A549 (cell line): Measurements from ENCODE around the gene FEM1A. TPM values are rescaled to one million over a fixed set of nuclear protein-coding genes. Genes with fewer than 3 reads are reported as not detected.
A peak's percentile ranks its signal among the peaks of the same experiment; 100 is the strongest.

Source experiments
- ATAC-seq, 2 experiments: fragments of 200-7000 bp in 1 of 2; fragments of >200 bp in 1 of 2; cut with Nextera tagmentation in 1 of 2; cut with Tn5 transposase in 1 of 2; 3 replicates each; pipeline versions ENCODE4 v1.8.0 to v1.9.1; 2018 to 2020; ENCODE audit warnings: mild to moderate bottlenecking in 1 of 2, moderate library complexity in 1 of 2
- CTCF ChIA-PET: fragments of 300-600 bp; sonication (Branson Sonifier 250); formaldehyde crosslinking; extraction: SDS; loops from one replicate; lab custom pipeline; 2021; ENCODE audit warnings: antibody characterized with exemption, inconsistent platforms; lab: Yijun Ruan, JAX
- POLR2A ChIA-PET: fragments of 350-600 bp; formaldehyde crosslinking; extraction: SDS; loops from one replicate; lab custom pipeline; 2021; ENCODE audit warnings: antibody characterized with exemption, inconsistent platforms; lab: Yijun Ruan, JAX
- DNase-seq, 2 experiments: peaks; one replicate each; pipeline versions ENCODE4 v3.0.0 to v3.0.0-alpha.2; 2011 to 2016; ENCODE audit warnings: low read depth in 1 of 2, low spot score in 1 of 2
- FAIRE-seq: peaks from 2 replicates; lab custom pipeline; 2011; peaks lifted over from hg19 to GRCh38; lab: Jason Lieb, UNC
- H3K27ac ChIP-seq, 2 experiments: fragments of >200 bp; sonication (Bioruptor Twin); formaldehyde crosslinking; 3 replicates each; pipeline ENCODE4 v1.5.1; 2016 to 2017
- H3K4me1 ChIP-seq: fragments of >200 bp; sonication (Bioruptor Twin); formaldehyde crosslinking; 3 replicates; pipeline ENCODE4 v1.6.1; 2016
- H3K4me2 ChIP-seq: fragments of >200 bp; sonication (Bioruptor Twin); formaldehyde crosslinking; 3 replicates; pipeline ENCODE4 v1.6.1; 2016
- H3K4me3 ChIP-seq: fragments of >200 bp; sonication (Bioruptor Twin); formaldehyde crosslinking; 3 replicates; pipeline ENCODE4 v1.5.1; 2016
- H3K9me3 ChIP-seq: fragments of >200 bp; sonication (Bioruptor Twin); formaldehyde crosslinking; 3 replicates; pipeline ENCODE4 v1.6.1; 2016
- ATOH8 ChIP-seq: fragments of 250-450 bp; sonication (Bioruptor Pico); IDR thresholded peaks from 2 replicates; pipeline ENCODE4 v1.5.0; 2020; ENCODE audit warnings: low read depth, mild to moderate bottlenecking, moderate library complexity
- BHLHE40 ChIP-seq: IDR thresholded peaks from 2 replicates; pipeline ENCODE4 v1.6.1; 2012; ENCODE audit warnings: low read depth, low read length, inconsistent platforms
- CHD4 ChIP-seq: fragments of 200-600 bp; sonication (generic); IDR thresholded peaks from 2 replicates; pipeline ENCODE4 v1.6.1; 2016; ENCODE audit warnings: antibody characterized with exemption, mild to moderate bottlenecking, borderline replicate concordance
- EHMT2 ChIP-seq: fragments of 200-600 bp; sonication (generic); IDR thresholded peaks from 2 replicates; pipeline ENCODE4 v1.6.1; 2016; ENCODE audit warnings: antibody characterized with exemption, low read depth, mild to moderate bottlenecking, moderate library complexity
- ELK1 ChIP-seq: fragments of 150-350 bp; IDR thresholded peaks from 2 replicates; pipeline ENCODE4 v1.6.1; 2014; ENCODE audit warnings: low read depth, mild to moderate bottlenecking, low read length
- EP300 ChIP-seq, 2 experiments: fragments of >200 bp; sonication (Bioruptor Twin); formaldehyde crosslinking; IDR thresholded peaks; 2 replicates in 1 of 2; 3 replicates in 1 of 2; pipeline ENCODE4 v1.6.1; 2016 to 2017
- ESRRA ChIP-seq: fragments of 150-350 bp; IDR thresholded peaks from 2 replicates; pipeline ENCODE4 v1.6.1; 2014; ENCODE audit warnings: mild to moderate bottlenecking, low read length, borderline replicate concordance
- FOSB ChIP-seq: fragments of 250-450 bp; sonication (Bioruptor Pico); IDR thresholded peaks from 2 replicates; pipeline ENCODE4 v1.5.0; 2020; ENCODE audit warnings: mild to moderate bottlenecking, moderate library complexity
- HES2 ChIP-seq: fragments of >200 bp; sonication (Bioruptor Twin); formaldehyde crosslinking; IDR thresholded peaks from 2 replicates; pipeline ENCODE4 v1.6.1; 2016
- HMGXB4 ChIP-seq: fragments of 250-450 bp; sonication (Bioruptor Pico); IDR thresholded peaks from 2 replicates; pipeline ENCODE4 v1.5.0; 2021; ENCODE audit warnings: mild to moderate bottlenecking, moderate library complexity, borderline replicate concordance
- HOXB13 ChIP-seq: fragments of 250-450 bp; sonication (Bioruptor Pico); IDR thresholded peaks from 2 replicates; pipeline ENCODE4 v1.5.0; 2020; ENCODE audit warnings: low read depth, mild to moderate bottlenecking, moderate library complexity
- HOXB5 ChIP-seq: fragments of 250-450 bp; sonication (Bioruptor Pico); IDR thresholded peaks from 2 replicates; pipeline ENCODE4 v1.5.0; 2020; ENCODE audit warnings: mild to moderate bottlenecking, moderate library complexity
- KDM1A ChIP-seq: fragments of 200-600 bp; sonication (generic); IDR thresholded peaks from 2 replicates; pipeline ENCODE4 v1.6.1; 2016; ENCODE audit warnings: low read depth, mild to moderate bottlenecking
- MAFK ChIP-seq: fragments of 450-650 bp; IDR thresholded peaks from 2 replicates; pipeline ENCODE4 v1.6.1; 2014; ENCODE audit not compliant: partially characterized antibody
- MAZ ChIP-seq: fragments of 150-350 bp; IDR thresholded peaks from 2 replicates; pipeline ENCODE4 v1.6.1; 2014; ENCODE audit warnings: antibody characterized with exemption, low read depth, low read length, borderline replicate concordance
- NFE2L2 ChIP-seq: fragments of 150-350 bp; conservative IDR thresholded peaks from 2 replicates; pipeline ENCODE4 v1.6.1; 2014; ENCODE audit warnings: low read length
- NPAS2 ChIP-seq: fragments of 250-450 bp; sonication (Bioruptor Pico); IDR thresholded peaks from 2 replicates; pipeline ENCODE4 v1.8.0; 2022; ENCODE audit warnings: mild to moderate bottlenecking, moderate library complexity, borderline replicate concordance
- NR3C1 ChIP-seq: fragments of >200 bp; sonication (Bioruptor Twin); formaldehyde crosslinking; IDR thresholded peaks from 3 replicates; pipeline ENCODE4 v1.6.1; 2017
- PHF8 ChIP-seq: fragments of 200-600 bp; sonication (generic); IDR thresholded peaks from 2 replicates; pipeline ENCODE4 v1.6.1; 2016; ENCODE audit warnings: low read depth, mild to moderate bottlenecking, antibody characterized with exemption, moderate library complexity, borderline replicate concordance
- RCOR1 ChIP-seq: fragments of 150-350 bp; IDR thresholded peaks from 2 replicates; pipeline ENCODE4 v1.6.1; 2014; ENCODE audit warnings: antibody characterized with exemption, low read length, low read depth
- RFX5 ChIP-seq: fragments of 450-650 bp; IDR thresholded peaks from 2 replicates; pipeline ENCODE4 v1.7.1; 2014; ENCODE audit warnings: antibody characterized with exemption, mild to moderate bottlenecking, moderate library complexity
- RNF2 ChIP-seq: fragments of 200-600 bp; sonication (generic); IDR thresholded peaks from 2 replicates; pipeline ENCODE4 v1.6.1; 2016; ENCODE audit warnings: low read depth, mild to moderate bottlenecking, antibody characterized with exemption, moderate library complexity, borderline replicate concordance
- USF2 ChIP-seq: fragments of 450-650 bp; IDR thresholded peaks from 2 replicates; pipeline ENCODE4 v1.6.1; 2014; ENCODE audit warnings: antibody characterized with exemption
- ZC3H11A ChIP-seq: fragments of 450-650 bp; IDR thresholded peaks from 2 replicates; pipeline ENCODE4 v1.6.1; 2014; ENCODE audit warnings: antibody characterized with exemption, mild to moderate bottlenecking
- ZSCAN20 ChIP-seq: fragments of 250-450 bp; sonication (Bioruptor Pico); IDR thresholded peaks from 2 replicates; pipeline ENCODE4 v1.8.0; 2022; ENCODE audit warnings: mild to moderate bottlenecking, moderate library complexity
- WGBS: methylation state at CpG from one replicate; pipeline ENCODE4 v1.1.6; 2017; ENCODE audit errors: missing lambda C conversion rate; 5-methylcytosine and 5-hydroxymethylcytosine counted together
- polyA plus RNA-seq, 4 experiments: library from polyadenylated mRNA; depleted of rRNA in 3 of 4; stranded (reverse); fragments of >200 nt; fragmentation: RNase III in 1 of 4; extraction: RNeasy Plus Mini Kit Qiagen cat#74134 plus additional on column Dnase treatment in 1 of 4; gene quantifications; 2 replicates in 3 of 4; 3 replicates in 1 of 4; pipeline ENCODE4 v1.2.3, GENCODE V29; 2011 to 2017

FEM1A gene
- polyA plus RNA-seq, 2 of the 4 experiments (the other 2 are of a cell fraction) = 3.2 to 4.1 TPM

GRCh38 chr19:4829001-4829712, 37.6 kb downstream of the FEM1A start:
- H3K4me2 ChIP-seq = peak overlapping the region; percentile 88
- H3K4me3 ChIP-seq = no peak overlapping the region
- WGBS = 66% methylated on average over 13 of the region's 16 CpGs
- POLR2A ChIA-PET = no interaction called here
- DNase-seq (no peak), ATAC-seq (0 out of 6 replicates have a peak, but pooled peaks of 1 of the 2 experiments have one; percentile 22), FAIRE-seq (no peak)
- CTCF ChIA-PET = interaction anchor here (0.6 to 2.8 kb wide), 5 partner anchors 12 to 677 kb away, joined by 3 to 15 read pairs (median 3); no protein-coding TSS in a partner anchor
- peaks cover 19% of the 10 kb centered on the region for H3K4me1 ChIP-seq
- no peaks in the 10 kb centered on the region for H3K9me3 ChIP-seq
- H3K27ac ChIP-seq = peak overlapping the region; percentile 26 to 50; a peak in 3 of 6 replicates
- TF ChIP-seq PHF8 (no peak), ELK1 (no peak), EP300 (IDR thresholded peaks at IDR 0.05) (no peak), RFX5 (no peak), HOXB13 (CRISPR knock-in tag) (no peak), EHMT2 (no peak), HOXB5 (CRISPR knock-in tag) (no peak)
- TF ChIP-seq, all 56 proteins: peak for 0

- H3K4me3 ChIP-seq = peak overlapping the region; percentile 81
- no peak for TF ChIP-seq NR3C1
- TF ChIP-seq, all 56 proteins: peak for 0
- Histone ChIP-seq H3K27ac (peak overlapping the region; percentile 89 to 95; a peak in 5 of 6 replicates), H3K9me3 (no peaks in the 10 kb centered on the region), H3K4me2 (peak overlapping the region; percentile 88), H3K4me1 (peaks cover 19% of the 10 kb centered on the region)
- FAIRE-seq (no peak), ATAC-seq (no peak), DNase-seq (no peak)
- WGBS = 93% methylated on average over 6 of the region's 6 CpGs
- ChIA-PET CTCF (interaction anchor here (1.5 to 2.8 kb wide), 4 partner anchors 10 to 34 kb away, joined by 4 to 15 read pairs (median 6); no protein-coding TSS in a partner anchor), POLR2A (no interaction called here)
Observed at GRCh38 chr19:4830332-4830731, 38.8 kb downstream of the FEM1A start.

- CTCF ChIA-PET = interaction anchor here (1.1 to 2.8 kb wide), 5 partner anchors 9 to 80 kb away, joined by 3 to 15 read pairs (median 6); no protein-coding TSS in a partner anchor
- ATAC-seq (peak; percentile 30 to 58; a peak in 1 of 6 replicates), DNase-seq (no peak)
- H3K4me3 ChIP-seq = peak overlapping the region; percentile 81
- POLR2A ChIA-PET = interaction anchor here (1.3 kb wide), 1 partner anchor 18 kb away, joined by 12 read pairs; no protein-coding TSS in a partner anchor
- WGBS = 25% methylated on average over 6 of the region's 6 CpGs
- peak overlapping the region; percentile 89 to 95 for H3K27ac ChIP-seq
- peak overlapping the region; percentile 88 for H3K4me2 ChIP-seq
- H3K9me3 ChIP-seq = no peaks in the 10 kb centered on the region
- no peak for TF ChIP-seq MAZ
- TF ChIP-seq MAFK = no peak
- no peak for TF ChIP-seq ATOH8 (CRISPR knock-in tag)
- TF ChIP-seq BHLHE40 = no peak
- TF ChIP-seq HMGXB4 (CRISPR knock-in tag) = no peak
- no peak for TF ChIP-seq EHMT2
- no peak for TF ChIP-seq NPAS2 (CRISPR knock-in tag)
- TF ChIP-seq ZC3H11A = no peak
- no peak for TF ChIP-seq KDM1A
- TF ChIP-seq RCOR1 = no peak
- TF ChIP-seq ESRRA = no peak
- TF ChIP-seq RNF2 = no peak
- TF ChIP-seq FOSB (CRISPR knock-in tag) = no peak
- TF ChIP-seq USF2 = no peak
- TF ChIP-seq NFE2L2 = no peak
- no peak for TF ChIP-seq CHD4
- no peak for TF ChIP-seq HES2
- TF ChIP-seq ZSCAN20 (CRISPR knock-in tag) = no peak
- TF ChIP-seq, all 56 proteins: peak for 0
- FAIRE-seq = no peak
- peaks cover 19% of the 10 kb centered on the region for H3K4me1 ChIP-seq
Observed at GRCh38 chr19:4830768-4831265, 39.3 kb downstream of the FEM1A start.
